Omental fat pad (tissue), 4 donors: ENCODE results near the gene ARHGAP15. TPM values are rescaled to one million over a fixed set of nuclear protein-coding genes. Genes with fewer than 3 reads are reported as not detected.
"Not testable (repeated sequence)": the region's sequence is repeated elsewhere in the genome, so short reads cannot be mapped to it uniquely, and the experiment has no call there.

Source experiments
- ATAC-seq: fragments of 150-250 bp; one replicate; pipeline ENCODE4 v1.9.1; 2016; ENCODE audit warnings: mild to moderate bottlenecking, moderate library complexity; ENCODE audit not compliant: low FRiP score
- DNase-seq: peaks from one replicate; pipeline ENCODE4 v3.0.0-alpha.2; 2019; ENCODE audit warnings: low spot score
- total RNA-seq, 4 donors: library from RNA; depleted of rRNA; stranded (reverse); fragments of >200 nt; gene quantifications; one replicate each; pipeline ENCODE4 v1.1.0, GENCODE V29; 2016
- TF ChIP-seq, protein P1 (sequence below), 3 donors: fragments of 450-650 bp; IDR thresholded peaks; one replicate each; pipeline ENCODE4 v1.5.1; 2016 to 2017; ENCODE audit warnings: antibody characterized with exemption in 3 of 3, mild to moderate bottlenecking in 3 of 3, moderate library complexity in 2 of 3

Gene ARHGAP15
- total RNA-seq, 4 donors from 2014 or later, result 12.2 to 27.6 (median 20.7) TPM

DNA sequence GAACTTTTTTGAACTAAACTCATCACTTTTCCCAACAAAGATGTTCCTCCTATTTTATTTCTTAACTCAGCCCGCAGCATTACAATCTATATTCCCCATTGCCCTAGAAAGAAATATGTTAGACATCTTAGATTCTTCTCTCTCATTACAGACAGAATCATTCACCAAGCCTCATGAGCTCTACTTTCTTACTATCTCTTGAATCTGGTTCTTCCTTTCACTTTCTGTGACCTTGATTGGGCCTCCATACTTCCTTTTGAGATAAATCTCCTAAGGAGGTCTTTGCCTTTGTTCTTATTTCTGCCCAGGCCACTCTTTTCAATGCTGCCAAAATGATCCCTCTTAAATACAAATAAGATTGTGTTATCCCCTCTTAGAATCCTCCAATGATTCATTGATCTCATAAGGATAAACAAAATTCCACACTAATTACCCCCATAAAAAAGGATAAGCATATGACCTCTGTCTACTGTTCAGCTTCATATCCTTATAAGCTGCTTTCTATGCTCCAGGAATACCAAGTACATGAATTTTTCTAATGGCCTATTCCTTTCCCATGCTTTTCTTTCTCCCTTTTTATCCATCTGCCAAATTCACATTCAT lies 400.0 kb downstream of the ARHGAP15 start:
- DNase-seq, result no peak
- no peak for ATAC-seq
- TF ChIP-seq, protein P1, sequence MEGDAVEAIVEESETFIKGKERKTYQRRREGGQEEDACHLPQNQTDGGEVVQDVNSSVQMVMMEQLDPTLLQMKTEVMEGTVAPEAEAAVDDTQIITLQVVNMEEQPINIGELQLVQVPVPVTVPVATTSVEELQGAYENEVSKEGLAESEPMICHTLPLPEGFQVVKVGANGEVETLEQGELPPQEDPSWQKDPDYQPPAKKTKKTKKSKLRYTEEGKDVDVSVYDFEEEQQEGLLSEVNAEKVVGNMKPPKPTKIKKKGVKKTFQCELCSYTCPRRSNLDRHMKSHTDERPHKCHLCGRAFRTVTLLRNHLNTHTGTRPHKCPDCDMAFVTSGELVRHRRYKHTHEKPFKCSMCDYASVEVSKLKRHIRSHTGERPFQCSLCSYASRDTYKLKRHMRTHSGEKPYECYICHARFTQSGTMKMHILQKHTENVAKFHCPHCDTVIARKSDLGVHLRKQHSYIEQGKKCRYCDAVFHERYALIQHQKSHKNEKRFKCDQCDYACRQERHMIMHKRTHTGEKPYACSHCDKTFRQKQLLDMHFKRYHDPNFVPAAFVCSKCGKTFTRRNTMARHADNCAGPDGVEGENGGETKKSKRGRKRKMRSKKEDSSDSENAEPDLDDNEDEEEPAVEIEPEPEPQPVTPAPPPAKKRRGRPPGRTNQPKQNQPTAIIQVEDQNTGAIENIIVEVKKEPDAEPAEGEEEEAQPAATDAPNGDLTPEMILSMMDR (IDR thresholded peaks at IDR 0.05), result no peak

DNA sequence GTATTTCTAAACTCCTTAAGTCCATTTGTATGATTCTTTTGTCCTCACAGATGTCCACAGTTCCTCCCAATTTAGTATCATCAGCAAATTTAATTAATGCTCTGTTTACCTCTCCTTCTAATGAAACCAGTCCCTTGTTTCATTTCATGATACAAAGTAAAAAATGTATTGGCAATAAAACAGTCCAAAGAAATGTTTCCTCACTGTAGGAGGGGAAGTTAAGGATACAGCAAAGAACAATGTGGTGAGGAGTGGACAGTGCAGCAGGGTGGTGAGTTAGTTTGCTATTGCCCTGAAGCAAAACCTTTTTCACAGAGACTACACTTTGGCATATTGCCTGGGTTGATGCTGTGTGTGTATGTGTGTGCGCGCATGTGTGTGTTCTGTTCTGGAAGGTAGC lies 401.5 kb downstream of the ARHGAP15 start:
- TF ChIP-seq, protein P1 (IDR thresholded peaks at IDR 0.05), result no peak
- ATAC-seq (no peak), DNase-seq (no peak)

DNA sequence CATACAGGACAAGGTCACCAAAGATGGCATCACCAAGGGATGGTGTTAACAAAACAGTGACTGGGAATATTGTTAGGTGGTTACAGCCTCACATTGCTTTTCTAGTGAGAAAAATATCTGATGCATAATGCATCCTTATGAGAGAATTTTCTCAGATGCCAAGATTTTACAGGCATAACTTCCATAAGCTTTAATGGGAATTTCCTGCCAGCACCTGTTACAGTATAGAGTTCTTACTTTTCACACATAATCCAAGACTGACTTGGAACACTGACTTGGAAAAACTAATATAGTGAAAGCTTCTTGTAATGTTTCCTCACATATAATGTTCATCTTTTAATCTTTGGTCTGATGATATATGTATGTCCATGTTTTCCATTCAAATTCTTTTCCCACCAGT lies 402.8 kb downstream of the ARHGAP15 start:
- DNase-seq, result no peak
- ATAC-seq, result no peak
- TF ChIP-seq, protein P1 (IDR thresholded peaks at IDR 0.05), result no peak

DNA sequence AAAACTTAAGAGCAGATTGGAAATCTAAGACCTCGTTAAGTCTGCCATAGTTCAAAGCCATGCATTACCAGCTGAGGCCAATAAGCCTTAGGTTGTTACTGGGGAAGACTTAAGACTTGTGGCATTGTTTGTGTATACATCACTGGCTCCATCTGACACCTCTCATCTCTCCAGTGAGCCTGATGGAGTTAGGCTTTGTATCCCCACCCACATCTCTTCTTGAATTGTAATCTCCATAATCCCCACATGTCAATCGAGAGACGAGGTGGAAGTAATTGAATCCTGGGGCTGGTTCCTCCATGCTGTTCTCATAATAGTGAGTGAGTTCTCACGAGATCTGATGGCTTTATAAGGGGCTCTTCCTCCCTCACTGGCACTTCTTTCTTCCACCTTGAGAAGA lies 404.6 kb downstream of the ARHGAP15 start:
- ATAC-seq (no peak), DNase-seq (no peak)
- TF ChIP-seq, protein P1 (IDR thresholded peaks at IDR 0.05), result no peak

DNA sequence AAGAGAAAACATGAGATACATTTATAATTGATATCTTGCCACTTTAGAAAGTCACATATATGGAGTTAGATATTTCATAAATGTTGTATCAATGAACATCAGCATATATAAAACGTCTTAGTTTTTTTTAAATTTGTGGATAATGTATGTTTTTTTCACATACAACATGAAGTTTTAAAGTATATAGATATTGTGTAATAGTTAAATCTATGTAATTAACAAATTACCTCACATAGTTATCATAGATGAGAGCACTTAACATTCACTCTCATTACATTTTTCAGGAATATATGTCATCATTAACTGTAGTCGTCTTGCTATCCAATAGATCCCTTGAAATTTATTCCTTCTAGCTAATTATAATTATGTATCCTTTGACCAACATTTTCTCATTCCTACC lies 406.6 kb downstream of the ARHGAP15 start:
- no peak for ATAC-seq
- no peak for DNase-seq
- TF ChIP-seq, protein P1 (IDR thresholded peaks at IDR 0.05), result no peak

DNA sequence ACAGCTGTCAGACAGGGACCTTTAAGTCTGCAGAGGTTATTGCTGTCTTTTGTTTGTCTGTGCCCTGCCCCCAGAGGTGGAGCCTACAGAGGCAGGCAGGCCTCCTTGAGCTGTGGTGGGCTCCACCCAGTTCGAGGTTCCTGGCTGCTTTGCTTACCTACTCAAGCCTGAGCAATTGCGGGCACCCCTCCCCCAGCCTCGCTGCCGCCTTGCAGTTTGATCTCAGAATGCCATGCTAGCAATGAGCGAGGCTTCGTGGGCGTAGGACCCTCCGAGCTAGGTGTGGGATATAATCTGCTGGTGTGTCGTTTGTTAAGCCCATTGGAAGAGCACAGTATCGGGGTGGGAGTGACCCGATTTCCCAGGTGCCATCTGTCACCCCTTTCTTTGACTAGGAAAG lies 412.7 kb downstream of the ARHGAP15 start:
- DNase-seq, ATAC-seq: not testable (repeated sequence)

DNA sequence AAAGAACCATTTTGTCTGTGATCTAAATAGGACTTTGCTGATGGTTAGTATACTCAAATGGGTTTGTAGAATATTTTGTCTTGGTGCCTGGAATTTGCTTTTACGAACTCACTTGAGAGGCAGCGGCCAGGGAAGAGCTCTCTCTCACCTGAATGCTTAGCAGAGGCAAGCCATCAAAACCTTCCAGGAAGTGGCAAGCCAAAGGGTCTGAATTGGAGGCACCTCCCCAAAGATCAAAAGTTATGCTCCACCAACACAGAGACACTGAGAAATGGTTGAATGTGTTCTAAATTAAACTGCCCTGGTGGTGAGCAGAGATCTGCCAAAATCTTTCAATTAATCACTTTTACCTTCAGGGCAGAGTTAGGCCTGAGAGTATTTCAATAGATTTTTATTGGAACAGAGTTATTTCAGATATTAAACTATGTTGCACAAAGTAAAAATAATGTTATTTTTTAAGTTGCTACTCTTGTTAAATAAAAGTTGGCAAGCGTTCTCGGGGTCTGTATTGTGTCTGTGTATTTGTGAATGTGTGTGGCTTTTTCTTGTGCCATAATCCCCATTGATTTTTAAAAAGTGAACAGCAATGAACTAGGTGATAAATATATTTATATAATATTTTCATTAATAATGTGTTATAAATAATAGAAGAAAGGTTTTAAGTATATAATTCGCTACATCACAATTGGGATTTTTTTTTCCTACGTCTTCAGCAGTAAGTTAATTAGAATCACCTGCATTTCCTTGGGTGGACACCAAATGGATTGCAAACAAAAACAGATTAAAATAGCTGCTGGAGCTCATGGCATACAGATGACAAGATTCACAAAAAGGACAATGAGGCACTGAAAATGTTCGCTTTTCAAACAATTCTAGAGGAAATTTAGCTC lies 416.1 kb downstream of the ARHGAP15 start:
- DNase-seq (no peak), ATAC-seq (no peak)
- TF ChIP-seq, protein P1 (IDR thresholded peaks at IDR 0.05), result no peak
